Measurements from ENCODE around the gene FAAH2.
"Not testable (repeated sequence)": the region's sequence is repeated elsewhere in the genome, so short reads cannot be mapped to it uniquely, and the experiment has no call there.

FAAH2 gene

GRCh38 chrX:57380026-57380796, 93.7 kb downstream of the FAAH2 start:
- DNase-seq (ENCODE audit: low read depth): no peak

DNA sequence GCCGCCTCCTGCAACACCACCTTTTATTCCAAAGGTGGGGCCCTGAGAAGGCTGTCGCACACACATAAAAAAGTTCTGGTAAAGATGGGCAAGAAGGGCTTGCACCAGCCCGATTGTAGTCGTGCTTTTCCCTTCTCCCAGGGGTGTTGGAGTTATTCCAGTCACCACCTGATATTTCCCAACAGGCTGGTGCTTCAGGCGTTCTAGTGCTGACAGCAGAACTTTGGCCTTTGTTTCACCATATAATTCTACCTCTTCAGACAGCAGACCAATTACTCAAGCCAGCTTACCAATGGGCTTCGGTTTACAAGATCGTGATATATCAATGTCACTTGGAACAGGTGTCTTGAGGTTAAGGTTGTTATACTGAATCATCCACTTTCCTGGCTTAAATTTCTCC, 107.7 kb downstream of the FAAH2 start:
- not testable (repeated sequence) for DNase-seq (ENCODE audit: low read depth)

DNA sequence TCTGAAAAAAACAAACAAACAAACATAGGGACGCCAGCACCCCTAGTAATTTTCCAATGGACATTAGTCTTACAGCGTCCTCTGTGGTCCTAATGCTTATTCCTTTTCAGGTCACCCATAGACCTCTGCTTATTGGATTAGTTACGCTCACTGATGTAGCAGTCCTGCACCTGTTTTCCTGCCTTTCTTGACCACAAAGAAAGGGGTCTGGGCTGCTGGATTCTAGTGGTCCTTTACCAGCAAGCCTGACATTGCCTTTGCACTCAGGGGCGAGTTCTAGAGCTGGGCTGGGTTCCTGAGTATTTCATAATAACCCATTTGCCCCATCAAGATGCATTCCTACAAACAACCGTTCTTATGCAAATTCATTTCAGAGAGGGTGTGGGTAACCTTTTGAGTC, 116.7 kb downstream of the FAAH2 start:
- not testable (repeated sequence) for DNase-seq (ENCODE audit: low read depth)

DNA sequence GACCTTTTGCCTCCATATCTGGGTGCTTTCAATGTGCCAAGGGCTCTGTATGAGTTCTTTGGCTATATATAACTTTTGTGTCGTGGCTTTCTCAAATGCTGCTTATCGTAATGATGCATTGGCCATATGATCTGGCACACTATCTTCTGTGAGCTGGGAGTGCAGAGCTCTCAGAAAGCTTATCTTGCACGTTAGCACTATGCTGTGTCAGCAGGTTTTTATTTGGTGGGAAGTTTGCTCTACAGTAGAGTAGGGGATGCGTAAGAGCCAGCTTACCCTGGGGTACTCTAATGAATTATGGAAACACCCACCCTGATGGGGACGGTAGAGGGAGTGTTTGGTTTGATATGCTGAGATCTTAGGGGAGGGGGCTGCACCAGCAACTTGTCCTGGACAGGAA, 119.6 kb downstream of the FAAH2 start:
- no peak for DNase-seq (ENCODE audit: low read depth)

GRCh38 chrX:57417827-57418226, 131.3 kb downstream of the FAAH2 start:
- no peak for DNase-seq (ENCODE audit: low read depth)

DNA sequence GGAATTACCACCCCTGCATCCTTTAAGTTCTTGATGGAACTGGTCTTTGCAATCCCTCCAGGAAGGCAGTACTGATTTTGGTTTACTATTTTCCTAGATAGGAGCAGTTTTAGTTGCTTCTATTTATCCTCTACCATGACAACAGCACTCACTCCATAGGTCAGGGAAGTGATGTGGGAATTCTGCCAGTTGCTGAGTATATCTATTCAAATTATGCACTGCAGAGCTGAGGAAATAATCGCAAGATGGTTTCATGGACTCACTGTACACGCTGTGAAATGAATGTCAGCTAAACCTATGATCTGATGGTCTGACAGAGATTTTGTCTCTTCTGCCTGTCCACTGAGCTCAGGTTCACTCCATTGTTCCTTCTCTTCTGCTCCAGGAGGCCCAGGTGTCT, 135.8 kb downstream of the FAAH2 start:
- no peak for DNase-seq (ENCODE audit: low read depth)

GRCh38 chrX:57422790-57423189, 136.3 kb downstream of the FAAH2 start:
- DNase-seq (ENCODE audit: low read depth): no peak

- DNase-seq (ENCODE audit: low read depth): no peak
Observed at GRCh38 chrX:57445076-57445475, 158.6 kb downstream of the FAAH2 start.

DNA sequence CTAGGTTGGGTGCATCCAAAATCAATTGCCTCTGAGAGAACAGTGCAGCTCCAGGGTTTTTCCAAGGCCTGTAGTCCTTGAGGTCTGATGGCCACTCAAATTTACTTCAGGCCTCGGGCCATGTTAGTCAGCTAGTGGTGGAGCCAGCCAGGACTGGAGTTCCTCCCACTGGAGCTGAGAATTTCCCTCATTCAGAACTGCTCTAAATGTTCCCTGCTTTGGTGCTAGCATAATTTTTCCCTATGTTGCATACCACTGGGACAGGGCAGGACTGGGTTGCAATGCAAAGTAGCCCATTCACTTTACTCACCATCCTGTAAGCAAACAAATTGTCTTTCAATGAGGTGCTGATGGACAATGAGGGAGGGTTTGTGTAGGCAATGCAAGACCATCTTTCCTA, 159.3 kb downstream of the FAAH2 start:
- DNase-seq (ENCODE audit: low read depth): no peak

DNA sequence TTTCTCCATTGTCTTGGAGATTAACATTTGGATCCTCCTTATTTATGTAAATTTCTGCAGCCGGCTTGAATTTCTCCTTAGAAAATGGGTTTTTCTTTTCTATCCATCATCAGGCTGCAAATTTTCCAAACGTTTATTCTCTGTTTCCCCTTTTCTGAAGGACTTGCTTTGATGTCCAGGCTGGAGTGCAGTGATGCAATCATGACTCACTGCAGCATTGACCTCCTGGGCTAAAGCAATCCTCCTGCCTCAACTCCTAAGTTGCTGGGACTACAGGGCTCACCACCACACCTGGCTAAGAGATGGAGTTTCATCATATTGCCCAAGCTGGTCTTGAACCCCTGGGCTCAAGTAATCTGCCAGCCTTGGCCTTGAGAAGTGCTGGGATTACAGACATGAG, 161.3 kb downstream of the FAAH2 start:
- no peak for DNase-seq (ENCODE audit: low read depth)

DNA sequence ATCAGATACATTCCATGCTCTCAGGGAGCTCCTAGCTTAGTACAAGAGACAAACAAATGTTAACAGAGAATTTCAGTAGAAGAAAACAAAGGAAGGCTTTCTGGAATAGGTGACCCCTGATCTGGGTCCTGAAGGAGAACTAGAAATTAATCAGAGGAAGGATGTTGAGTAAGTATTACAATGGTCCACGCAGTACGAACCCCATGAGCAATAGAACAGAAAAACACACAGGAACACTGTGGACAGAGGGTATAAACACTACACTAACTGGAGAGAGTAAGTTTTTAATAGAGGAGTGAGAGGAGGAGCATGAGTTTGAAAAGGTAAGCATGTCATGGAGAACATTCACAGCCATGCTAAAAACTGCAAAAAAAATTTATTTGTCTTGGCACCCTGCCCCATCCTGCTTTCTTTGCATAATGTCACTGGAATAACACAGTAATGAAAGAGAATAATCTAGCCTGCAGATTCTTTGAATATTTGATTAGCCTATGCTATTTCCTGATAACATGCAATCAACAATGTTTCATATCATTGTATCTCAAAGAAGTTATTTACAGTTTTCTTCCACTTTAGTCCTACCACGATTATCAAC, 165.0 kb downstream of the FAAH2 start:
- DNase-seq (ENCODE audit: low read depth): no peak

GRCh38 chrX:57453901-57454300, 167.4 kb downstream of the FAAH2 start:
- DNase-seq (ENCODE audit: low read depth): no peak

GRCh38 chrX:57481514-57481913, 195.0 kb downstream of the FAAH2 start:
- no peak for DNase-seq (ENCODE audit: low read depth)

GRCh38 chrX:57516491-57516890, 230.0 kb downstream of the FAAH2 start:
- no peak for DNase-seq (ENCODE audit: low read depth)

DNA sequence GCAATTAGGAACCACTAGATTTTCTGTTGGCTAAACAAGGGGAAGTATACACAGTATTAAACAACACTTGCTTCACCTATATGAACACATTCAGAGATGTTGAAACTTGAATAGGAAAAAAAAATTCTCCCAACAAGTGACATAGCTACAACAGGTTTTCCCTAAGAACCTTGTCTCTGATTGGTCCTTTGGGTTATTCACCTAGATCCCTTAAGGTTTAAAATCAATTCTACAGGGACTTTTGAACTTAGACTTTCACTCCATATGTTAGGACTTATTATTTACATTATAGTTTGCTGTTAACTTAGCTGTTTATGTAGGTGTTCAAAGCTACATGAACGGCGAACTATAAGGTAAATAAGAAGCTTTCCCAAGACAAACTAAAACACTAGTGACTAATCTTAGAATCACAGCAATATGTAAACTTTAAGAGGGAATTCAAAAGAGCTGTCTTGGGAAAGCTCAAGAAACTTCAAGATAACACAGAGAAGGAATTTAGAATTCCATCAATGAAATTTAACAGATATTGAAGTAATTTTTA, 233.1 kb downstream of the FAAH2 start:
- DNase-seq (ENCODE audit: low read depth): no peak

DNA sequence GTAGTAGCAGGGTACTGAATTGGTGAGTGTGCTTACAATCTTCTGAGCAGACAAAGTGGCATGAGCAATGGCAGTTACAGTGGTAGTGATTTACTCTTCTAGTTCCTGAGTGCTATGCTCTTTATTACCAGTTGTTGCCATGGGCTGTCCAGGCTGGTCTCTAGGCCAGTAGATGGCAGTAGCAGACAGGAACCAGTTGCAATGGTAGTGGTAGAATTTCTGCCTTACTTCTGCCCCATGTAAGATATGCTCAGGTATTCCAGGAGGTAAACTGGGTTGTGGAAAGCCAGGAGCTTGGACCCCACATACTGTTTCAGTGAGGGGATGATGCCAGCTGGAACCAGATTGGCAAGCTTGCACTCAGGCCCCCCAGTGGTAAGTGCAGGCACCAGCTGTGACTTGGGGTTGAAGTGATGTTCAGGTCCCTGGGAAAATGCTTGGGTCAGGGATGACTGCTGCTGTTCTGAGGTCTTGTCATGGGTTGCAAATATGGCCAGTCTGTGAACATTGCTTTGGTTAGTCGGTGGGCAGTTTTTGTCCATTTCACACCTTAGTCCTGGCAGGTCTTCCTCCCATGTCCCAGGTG, 242.3 kb downstream of the FAAH2 start:
- no peak for DNase-seq (ENCODE audit: low read depth)

Measured in stimulated activated CD8-positive, alpha-beta memory T cell treated with anti-CD3 and anti-CD28 coated beads, Interleukin-12 subunit alpha, Interleukin-12 subunit beta, amount 100 ng/mL, for 1 hour (primary cell).